HG02870 (cell line): ENCODE data around the gene DNAJA3.
"Not testable (repeated sequence)": the region's sequence is repeated elsewhere in the genome, so short reads cannot be mapped to it uniquely, and the experiment has no call there.

Experiments
- ATAC-seq: cut with Tn5 transposase; IDR thresholded peaks from one replicate; pipeline ENCODE4 v1.9.1; 2021; ENCODE audit warnings: mild to moderate bottlenecking, moderate library complexity; ENCODE audit not compliant: unreplicated experiment

DNAJA3 gene

DNA sequence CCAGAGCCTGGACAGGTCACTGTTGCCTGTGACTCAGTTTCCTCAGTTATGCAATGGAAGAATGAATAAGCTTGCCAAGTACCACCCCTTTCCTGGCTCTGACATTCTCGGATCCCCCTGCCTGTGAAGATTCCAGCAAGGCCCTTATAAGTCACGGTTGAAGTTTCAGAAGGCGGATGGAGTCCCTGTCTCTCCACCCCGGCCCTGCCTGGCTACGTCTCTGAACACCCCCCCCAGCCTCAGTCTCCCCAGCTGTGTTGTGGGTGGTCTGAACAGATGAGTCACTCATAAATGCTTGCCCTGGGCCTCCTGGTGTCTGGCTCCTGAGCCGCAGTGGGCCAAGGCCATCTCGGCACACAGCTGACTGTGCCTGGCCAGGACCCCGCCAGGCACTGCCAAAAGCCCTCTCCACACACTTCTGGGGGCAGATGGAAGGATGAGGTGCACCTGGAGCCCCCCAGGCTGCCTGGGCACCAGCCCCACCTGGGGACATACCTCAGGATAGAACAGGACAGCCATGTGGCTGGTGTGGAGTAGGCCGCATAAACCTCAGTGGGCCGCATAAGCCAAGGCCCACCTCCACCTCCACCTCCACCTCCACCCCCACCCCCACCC, 38.6 kb upstream of the DNAJA3 start:
- no peak for ATAC-seq

DNA sequence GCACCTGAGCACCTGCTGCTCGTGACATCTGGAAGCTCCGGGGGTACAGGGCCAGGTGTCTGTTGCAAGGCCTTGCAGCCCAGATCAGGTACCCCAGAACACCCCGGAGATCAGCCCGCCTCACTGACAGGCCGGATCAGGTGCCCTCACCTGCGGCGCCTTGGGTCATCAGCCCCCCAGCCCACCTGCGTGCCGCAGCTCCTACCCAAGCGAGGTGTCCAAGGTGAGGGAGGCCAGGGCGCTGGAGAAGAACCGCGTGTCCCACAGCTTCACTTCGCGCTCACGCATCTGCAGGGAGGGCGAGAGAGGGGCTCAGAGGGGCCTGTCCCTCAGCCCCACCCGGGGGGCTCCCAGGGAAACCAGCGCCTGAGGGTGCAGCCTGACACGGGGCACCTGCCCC, 37.9 kb upstream of the DNAJA3 start:
- ATAC-seq, result no peak

DNA sequence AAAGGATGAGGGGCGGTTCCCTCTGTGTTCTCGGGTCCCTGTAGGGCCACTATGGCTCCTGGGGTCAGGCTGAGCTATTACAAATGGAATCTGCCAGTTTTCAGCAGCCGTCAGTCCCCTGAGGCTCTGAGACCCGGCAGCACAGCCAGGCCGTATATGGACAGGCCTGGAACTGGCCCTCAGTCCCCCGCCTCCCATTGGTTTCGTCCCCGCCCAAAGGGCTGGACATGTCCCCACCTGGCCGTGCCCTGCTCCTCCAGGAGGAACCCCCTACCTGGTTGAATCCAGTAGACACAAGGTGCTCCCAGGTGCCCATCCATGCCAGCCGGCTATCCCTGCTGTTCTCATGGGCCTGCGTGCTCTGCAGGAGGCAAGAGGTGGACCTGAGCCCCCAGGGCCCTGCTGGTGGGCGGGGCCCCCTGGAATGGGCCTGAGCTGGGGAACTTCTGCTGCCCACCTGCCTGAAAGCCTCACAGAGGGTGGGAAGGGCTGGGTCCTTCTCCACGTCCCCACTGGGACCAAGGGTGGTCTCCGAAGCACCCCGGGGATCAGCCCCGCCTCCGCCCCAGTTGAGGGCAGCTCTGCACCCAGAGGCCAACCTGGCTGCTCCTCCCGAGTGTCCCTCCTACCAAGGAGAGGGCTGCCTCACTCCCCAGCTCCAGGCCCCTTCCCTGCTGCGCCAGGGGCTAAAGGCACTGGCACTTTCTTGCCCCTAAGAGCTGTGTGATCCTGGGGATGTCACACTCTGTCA, 37.2 kb upstream of the DNAJA3 start:
- ATAC-seq, result no peak

DNA sequence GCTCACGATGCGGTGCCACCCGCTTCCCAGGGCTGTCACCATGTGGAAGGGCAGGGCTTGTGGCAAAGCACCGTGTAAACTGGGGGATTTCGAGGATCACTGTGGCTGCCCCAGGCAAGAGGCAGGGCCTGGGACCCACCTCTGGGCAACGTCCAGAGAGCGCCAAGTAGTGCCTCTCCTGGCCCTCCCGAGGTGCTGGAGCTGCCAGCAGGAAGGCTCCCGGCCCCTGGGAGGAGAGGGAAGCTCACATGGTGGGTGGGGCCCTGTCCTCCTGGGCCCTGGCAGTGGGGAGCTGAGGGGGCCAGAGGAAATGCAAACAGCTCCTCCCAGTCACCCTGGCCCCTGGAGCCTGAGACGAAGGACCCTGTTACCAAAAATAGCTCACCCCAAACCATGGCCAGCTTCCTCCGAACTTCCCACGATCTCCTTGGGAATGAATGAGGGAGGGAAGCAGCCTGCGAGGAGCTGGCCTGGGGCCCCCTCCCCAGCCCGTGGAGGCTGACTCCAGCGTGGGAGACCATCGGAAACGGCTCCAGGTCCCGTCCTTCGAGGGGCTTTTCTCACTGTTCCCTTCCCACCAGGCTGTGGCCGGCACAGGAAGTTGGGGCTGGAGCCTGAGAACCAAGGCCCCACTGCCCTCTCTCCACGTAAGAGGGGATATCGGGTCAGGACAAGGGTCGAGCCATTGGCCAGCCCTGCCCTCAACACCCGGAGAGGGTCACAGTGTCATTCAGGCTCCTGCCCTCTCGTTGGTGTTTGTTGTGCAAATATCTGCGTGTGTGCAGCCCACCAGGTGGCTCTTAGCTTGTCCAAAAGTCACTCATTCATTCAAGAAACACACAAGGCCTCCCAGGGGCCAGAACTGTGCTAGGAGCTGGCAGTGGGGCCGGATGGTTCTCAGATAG, 36.4 kb upstream of the DNAJA3 start:
- ATAC-seq, result no peak

DNA sequence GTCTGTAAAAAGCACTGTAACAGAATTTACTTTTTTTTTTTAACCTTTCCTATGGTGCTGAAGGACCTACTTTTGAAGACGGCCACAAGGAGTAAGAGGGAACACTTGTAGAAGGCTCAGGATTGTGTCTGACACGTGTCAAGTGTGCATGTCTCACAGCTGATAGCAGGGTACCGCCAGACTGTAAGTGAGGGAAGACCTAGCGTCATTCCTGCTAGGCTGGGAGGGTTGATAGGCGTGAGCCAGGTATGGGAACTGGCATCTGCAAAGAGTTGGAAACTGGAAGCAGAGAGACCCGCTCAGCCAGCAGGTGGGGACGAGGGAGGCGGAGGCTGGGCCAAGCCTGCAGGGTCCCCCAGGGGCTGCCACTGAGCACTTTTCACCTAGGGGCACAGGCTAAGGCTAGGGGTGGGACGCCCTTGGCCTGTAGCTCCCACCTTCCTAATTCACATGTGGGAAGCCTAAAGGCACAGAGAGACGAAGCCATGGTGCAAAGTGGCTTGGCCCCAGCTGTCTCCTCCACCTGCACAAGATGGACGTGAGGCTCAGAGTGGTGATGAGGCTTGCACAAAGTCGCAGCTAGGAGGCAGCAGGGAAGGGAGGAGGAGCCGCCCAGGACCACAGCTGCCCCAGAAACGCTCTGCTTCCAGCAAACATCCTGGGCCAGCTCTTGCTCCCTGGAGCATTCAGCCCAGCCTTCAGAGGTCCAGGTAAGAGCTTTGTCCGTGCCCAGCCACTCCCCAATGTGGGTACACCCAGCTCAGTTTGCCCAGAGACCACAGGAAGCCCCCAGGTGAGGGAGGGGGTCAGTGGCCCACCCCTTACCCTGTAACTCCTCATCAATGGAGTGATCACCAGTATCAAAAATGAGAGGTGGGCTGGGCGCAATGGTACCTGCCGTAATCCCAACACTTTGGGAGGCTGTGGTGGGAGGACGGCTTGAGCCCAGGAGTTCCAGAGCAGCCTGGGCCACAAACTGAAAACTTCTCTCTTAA, 35.1 kb upstream of the DNAJA3 start:
- ATAC-seq, result no peak

DNA sequence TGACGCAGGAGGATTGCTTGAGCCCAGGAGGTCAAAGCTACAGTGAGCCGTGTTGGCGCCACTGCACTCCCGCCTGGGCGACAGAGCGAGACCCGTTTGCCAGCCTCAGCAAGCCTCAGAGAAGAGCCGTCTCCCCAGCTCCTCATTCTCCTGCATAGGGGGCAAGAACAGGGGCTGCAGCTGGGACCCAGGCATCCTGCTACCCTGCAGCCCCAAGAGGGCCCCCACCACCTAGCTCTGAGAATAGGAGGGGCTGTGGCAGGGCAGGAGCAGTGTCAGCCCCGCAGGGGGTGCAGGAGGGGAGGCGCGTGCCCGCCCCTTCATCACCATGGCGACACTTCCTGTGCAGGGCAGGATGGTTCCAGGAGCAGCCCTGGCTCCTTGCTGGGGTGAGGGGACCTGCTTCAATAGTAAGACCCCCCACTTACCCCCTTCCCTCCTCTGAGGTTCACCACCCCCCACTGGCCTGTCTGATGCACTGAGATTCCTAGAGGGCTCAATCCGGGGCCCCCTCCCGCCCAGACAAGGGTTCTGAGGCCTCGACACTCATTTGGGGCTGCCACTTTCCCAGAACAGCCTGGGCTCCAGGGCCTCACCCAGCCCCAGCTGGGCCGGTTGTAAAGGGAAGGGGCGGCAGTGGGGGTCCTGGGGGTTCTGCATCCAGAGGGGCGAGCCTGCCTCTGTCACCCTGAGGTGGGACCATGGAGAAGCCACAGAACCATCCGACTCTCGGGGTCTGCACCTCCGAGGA, 33.9 kb upstream of the DNAJA3 start:
- no peak for ATAC-seq

DNA sequence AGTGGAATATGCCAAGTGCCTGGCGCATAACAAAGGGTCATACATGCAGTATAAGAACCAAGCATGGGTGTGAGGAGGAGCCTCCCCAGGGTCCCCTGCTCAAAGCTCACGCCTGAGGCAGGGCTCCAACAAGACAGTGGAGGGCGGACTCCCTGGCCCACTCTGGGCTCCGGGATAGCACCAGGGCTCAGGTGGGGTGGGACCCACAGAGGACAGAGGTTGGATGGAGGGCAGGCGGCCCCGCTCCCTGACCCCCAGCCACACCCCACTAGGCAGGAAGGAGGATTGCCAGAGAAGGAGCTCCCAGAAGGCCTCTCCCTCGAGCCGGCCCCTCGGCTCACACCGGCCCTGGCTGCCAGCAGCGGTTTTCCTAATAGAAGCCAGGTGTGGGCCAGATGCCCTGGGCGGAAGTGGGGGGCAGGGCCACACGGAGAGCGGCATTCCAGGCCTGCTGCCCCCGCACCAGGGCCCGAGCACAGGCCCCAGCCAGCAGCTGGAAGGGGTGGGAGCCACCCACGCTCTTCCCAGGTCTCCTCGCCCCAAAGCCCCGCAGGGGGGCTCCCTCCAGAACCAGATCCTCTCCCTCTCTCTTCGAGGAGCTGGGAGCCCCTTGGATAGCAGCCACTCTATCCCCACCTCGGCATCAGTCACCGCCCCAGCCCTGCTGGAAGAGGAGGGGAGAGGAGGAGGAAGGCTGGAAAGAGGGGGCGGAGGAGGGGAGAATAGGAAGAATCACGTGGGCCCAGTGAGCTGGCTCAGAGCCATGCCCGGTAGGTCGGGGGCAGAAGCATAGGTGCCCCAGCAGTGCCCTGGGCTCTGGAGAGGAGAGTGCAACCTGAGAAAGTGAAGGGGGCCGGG, 33.1 kb upstream of the DNAJA3 start:
- no peak for ATAC-seq

DNA sequence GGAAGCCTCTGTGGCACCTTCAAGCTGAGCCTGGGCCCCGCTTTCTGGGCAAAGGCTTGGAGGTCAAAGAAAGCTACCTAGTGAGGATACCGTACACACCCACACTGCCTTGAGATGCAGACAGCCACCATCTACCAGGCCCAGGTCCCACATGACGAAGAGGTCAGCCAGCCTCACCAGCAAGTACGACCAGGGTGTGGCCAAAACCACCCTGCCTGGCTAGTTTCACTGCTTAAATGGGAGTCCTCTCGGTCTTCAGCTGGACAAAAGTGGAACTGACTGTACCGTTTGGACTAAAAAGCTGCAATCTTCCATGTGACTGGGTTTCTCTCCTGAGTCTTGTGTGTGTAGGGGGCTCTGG, 32.4 kb upstream of the DNAJA3 start:
- no peak for ATAC-seq

DNA sequence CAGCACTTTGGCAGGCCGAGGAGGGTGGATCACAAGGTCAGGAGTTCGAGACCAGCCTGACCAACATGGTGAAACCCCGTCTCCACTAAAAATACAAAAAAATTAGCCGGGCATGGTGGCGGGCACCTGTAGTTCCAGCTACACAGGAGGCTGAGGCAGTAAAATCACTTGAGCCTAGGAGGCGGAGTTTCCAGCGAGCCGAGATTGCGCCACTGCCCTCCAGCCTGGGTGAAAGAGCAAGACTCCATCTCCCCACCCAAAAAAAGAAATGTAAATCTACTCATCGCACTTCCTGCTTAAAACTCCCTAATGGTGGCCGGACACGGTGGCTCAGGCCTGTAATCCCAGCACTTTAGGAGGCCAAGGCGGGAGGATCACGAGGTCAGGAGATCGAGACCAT, 31.8 kb upstream of the DNAJA3 start:
- ATAC-seq, result not testable (repeated sequence)

DNA sequence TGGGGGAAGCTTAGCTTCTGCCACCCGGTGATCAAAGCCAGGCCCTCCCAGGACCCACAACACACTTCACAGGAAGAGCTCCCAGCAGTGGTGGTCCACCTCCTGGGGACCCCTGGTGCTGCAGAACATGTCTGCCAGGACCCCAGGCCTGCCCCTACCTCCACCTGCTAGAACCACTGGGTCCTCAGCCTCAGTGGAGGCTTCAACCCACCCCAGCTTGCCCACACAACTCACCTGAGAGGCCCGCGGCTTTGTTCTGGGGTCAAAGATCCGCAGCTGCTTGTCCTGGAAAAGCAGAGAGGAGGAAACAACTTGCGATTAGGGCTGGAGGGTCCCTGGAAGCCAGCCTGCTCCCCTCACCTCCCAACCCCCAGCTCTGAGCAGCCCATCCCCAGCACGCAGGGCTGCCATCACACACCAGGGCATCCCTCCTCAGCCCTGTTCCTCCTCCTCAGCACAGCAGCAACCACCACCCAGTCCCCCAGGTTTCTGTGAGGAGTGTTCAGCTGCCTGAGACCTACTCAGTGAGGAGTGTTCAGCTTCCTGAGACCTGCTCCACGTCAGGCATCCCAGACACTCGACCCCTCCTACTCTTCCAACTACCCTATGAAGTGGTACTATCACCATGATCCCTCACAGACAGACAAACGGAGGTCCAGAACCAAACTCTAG, 30.5 kb upstream of the DNAJA3 start:
- no peak for ATAC-seq

DNA sequence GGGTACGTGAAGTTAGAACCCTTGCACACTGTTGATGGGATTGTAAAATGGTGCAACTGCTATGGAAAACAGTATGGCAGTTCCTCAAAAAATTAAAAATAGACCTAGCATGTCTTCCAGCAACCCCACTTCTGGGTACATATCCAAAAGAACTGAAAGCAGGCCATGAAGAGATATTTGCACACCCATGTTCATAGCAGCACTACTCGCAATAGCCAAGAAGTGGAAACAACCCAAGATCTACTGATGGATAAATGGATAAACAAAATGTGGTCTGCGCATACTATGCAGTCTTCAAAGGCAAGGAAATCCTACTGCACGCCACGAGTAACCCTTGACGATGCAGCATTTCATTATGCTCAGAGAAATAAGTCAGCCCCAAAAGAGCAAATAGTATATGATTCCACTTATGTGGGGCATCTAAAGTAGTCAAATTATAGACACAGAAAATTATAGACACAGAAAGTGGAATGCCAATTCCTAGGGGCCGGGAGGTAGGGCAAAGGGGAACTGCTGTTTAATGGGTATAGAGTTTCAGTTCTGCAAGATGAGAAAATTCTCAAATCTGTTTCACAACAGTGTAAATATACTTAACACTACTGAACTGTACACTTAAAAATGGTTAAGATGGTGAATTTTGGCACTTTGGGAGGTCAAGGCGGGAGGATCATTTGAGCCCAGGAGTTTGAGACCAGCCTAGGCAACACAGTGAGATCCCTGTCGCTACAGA, 26.5 kb upstream of the DNAJA3 start:
- no peak for ATAC-seq

DNA sequence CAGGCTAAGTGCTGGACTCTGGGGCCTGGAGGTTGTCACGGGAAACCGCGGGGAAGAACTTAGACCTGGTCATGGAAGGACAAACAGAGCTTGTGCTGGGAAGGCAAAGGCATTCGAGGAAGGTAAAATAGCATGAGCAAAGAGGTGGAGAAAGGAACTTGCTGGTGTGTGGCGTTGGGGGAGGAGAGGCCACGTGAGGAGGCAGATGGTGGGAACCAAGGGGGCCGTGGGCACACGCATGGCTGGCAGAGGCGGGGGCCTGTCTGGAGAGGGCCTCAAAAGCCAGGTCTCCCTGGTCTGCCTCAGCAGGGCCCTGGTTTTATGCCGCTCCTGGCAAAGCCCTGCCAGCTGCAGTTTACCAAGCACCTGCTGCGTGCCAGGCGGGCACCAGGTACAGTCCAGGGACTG, 24.6 kb upstream of the DNAJA3 start:
- ATAC-seq, result no peak

DNA sequence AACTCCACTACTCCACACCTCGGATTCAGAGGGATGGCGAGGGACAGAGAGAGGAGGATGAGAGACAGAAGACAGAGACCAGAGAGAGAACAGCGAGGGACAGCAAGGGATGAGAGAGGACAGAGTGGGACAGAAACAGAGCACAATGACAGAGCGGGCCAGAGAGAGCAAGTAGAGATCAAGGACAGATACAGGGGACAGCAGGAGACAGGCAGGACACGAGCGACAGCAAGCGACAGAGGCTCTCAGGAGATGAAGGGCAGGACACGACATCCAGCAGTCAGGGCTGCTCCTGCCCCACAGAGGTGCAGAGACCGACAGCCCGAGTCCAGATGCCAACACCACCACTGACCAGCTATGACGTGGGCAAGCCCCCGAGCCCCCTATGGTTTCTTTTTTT, 24.2 kb upstream of the DNAJA3 start:
- ATAC-seq, result no peak

DNA sequence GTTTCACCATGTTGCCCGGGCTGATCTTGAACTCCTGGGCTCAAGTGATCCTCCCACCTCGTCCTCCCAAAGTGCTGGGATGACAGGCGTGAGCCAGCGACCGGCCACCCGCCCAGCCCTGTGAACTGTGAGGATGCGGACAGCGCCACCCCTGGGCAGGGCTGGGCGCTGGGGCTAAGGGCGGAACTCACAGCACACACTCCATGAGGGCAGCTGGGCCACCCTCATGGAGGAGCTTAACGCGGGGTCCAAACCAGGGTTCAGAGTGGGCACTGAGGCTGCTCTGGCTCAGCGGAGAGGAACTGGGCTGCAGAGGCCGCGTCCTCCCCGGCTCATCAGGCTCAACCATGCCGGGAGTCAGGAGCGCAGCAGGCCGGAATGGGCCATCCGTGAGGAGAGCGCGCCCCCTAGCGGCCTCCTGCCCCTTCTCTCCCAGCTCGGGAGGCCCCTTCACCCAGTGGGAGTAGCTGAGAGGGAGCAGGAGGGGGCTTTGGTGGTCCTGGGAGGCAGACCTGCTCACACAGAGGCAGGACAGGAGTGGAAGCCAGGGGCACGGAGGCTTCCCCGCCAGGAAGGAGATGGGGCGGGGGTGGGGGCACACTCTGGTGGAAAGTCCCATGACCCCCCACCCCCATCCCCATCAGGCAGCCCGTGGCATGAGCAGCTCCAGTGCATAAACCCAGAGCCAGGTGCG, 23.1 kb upstream of the DNAJA3 start:
- ATAC-seq, result no peak

DNA sequence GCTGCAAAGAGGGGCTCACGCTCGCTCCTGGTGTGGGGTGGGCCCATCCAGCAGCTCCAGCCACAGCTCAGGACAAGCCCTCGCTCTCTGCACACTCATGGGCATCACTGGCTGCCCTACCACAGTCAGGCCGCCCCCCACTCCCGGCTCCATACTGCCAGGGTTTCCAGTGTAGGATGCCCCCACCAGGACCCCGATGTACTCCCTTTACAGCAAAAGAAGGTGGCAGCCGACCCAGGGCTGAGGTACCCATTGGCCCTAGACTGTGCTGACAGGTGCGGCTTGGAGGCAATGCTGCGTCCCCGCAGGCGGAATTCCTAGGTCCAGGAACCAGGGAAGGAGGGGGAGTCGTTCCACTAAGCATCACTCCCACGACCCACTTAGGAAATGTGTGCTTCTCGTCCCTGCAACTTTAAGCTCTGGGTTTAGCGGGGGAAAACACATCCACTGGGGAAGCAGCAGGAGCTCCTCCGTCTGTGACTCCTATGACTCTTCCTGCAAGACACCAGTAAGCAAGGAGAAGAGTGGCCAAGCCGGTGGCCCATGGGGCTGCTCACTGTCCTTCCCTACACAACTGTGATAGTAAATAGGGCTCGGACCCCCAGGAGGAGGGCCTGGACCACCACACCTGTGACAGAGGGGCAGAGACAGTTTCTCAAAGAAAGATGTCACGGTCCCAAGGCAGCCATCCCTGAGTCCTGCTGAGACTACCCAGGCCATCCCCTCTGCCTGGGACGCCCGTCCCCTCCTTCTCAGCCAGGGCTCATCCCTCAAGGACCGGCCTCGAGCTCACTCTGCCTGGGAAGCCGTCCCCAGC, 22.3 kb upstream of the DNAJA3 start:
- ATAC-seq, result no peak

DNA sequence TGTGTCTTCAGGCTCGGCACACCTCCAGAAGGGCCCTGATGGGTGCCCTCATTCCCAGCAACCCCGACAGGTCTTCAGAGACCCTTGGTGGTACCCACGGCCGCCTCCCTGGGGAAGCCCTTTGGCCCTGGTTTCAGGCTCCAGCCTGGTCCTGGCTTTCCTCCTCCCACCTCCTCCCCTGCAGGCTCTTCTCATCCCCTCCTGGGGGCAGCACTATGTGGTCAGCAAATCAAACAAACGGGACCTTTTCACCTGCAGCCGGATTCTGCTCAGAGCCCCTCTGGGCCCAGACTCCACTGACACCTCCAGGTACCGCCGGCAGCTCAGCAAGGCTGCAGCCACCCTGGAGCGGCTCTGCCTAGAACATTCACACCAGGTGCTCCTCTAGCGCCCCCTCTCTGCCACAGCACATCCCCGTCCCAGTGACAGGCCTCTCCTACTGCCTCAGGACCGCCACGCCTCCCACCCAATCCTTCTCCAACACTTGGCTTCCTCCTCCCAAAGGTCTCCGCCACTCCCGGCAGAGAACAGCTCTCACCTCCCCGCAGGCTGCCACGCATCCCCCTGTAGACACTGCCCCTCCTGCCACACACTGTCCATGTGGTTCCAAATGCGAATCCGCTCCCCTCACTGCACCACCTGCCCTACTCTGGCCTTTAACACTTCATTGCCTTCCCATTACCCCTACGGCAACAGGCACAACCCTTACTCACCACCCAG, 21.3 kb upstream of the DNAJA3 start:
- no peak for ATAC-seq
